HG03103 (cell line): ENCODE data around the gene AGAP9.
"Not testable (repeated sequence)": the region's sequence is repeated elsewhere in the genome, so short reads cannot be mapped to it uniquely, and the experiment has no call there.

Experiments
- ATAC-seq: cut with Tn5 transposase; IDR thresholded peaks from one replicate; pipeline ENCODE4 v1.9.1; 2021; ENCODE audit warnings: low read depth; ENCODE audit not compliant: unreplicated experiment

AGAP9 gene

GRCh38 chr10:47489630-47490029, 33.8 kb downstream of the AGAP9 start:
- ATAC-seq = not testable (repeated sequence)

GRCh38 chr10:47485943-47486342, 37.5 kb downstream of the AGAP9 start:
- not testable (repeated sequence) for ATAC-seq

- ATAC-seq = not testable (repeated sequence)
These were observed 38.7 kb downstream of the AGAP9 start for GRCh38 chr10:47484786-47485185.

- not testable (repeated sequence) for ATAC-seq
These were observed 39.5 kb downstream of the AGAP9 start, which contains the start of gene ANXA8 for GRCh38 chr10:47483923-47484322. ANXA8 (minus strand) TSS chr10:47484115; CDS start chr10:47483933, 182 bp downstream.

- ATAC-seq = not testable (repeated sequence)
These were observed 41.1 kb downstream of the AGAP9 start for GRCh38 chr10:47482367-47482766.

GRCh38 chr10:47481768-47482181, 41.7 kb downstream of the AGAP9 start:
- ATAC-seq = not testable (repeated sequence)

GRCh38 chr10:47481182-47481766, 42.2 kb downstream of the AGAP9 start:
- not testable (repeated sequence) for ATAC-seq

- ATAC-seq = not testable (repeated sequence)
These were observed 43.3 kb downstream of the AGAP9 start for GRCh38 chr10:47480133-47480532.

- not testable (repeated sequence) for ATAC-seq
These were observed 45.3 kb downstream of the AGAP9 start for GRCh38 chr10:47478114-47478513.

GRCh38 chr10:47477078-47477477, 46.4 kb downstream of the AGAP9 start:
- not testable (repeated sequence) for ATAC-seq

- not testable (repeated sequence) for ATAC-seq
These were observed 48.3 kb downstream of the AGAP9 start for GRCh38 chr10:47475101-47475500.

GRCh38 chr10:47473516-47473915, 49.9 kb downstream of the AGAP9 start:
- ATAC-seq = not testable (repeated sequence)

GRCh38 chr10:47472647-47473046, 50.8 kb downstream of the AGAP9 start:
- ATAC-seq = peak; percentile 81

GRCh38 chr10:47472072-47472471, 51.4 kb downstream of the AGAP9 start:
- not testable (repeated sequence) for ATAC-seq

GRCh38 chr10:47468731-47469528, 54.5 kb downstream of the AGAP9 start:
- ATAC-seq = not testable (repeated sequence)

GRCh38 chr10:47467957-47468356, 55.5 kb downstream of the AGAP9 start:
- ATAC-seq = not testable (repeated sequence)

GRCh38 chr10:47467458-47467857, 56.0 kb downstream of the AGAP9 start:
- not testable (repeated sequence) for ATAC-seq

- not testable (repeated sequence) for ATAC-seq
These were observed 58.1 kb downstream of the AGAP9 start for GRCh38 chr10:47465216-47465917.

GRCh38 chr10:47462577-47463358, 60.7 kb downstream of the AGAP9 start:
- not testable (repeated sequence) for ATAC-seq

- peak; percentile 64 for ATAC-seq
These were observed 62.2 kb downstream of the AGAP9 start for GRCh38 chr10:47461261-47461687.
